ENCODE data around the gene LRRC37A2. TPM values are rescaled to one million over a fixed set of nuclear protein-coding genes. Genes with fewer than 3 reads are reported as not detected.
"Not testable (repeated sequence)": the region's sequence is repeated elsewhere in the genome, so short reads cannot be mapped to it uniquely, and the experiment has no call there.

Gene LRRC37A2
- total RNA-seq, 1 experiment from 2014 or later = 9.3 TPM

GRCh38 chr17:46566980-46567379 is 54.7 kb downstream of the LRRC37A2 start:
- H2AFZ ChIP-seq (ENCODE audit: low read length); H4K5ac ChIP-seq (ENCODE audit: insufficient read length, low read depth, low read length); H2BK5ac ChIP-seq (ENCODE audit: insufficient read length, low read length); H3K18ac ChIP-seq (ENCODE audit: insufficient read length, low read depth, low read length); H3K9ac ChIP-seq (ENCODE audit: extremely low read depth, insufficient read length, low read length); H3K79me1 ChIP-seq (ENCODE audit: insufficient read depth, low read depth, low read length, poor library complexity, severe bottlenecking); H3K56ac ChIP-seq (ENCODE audit: insufficient read length, low read depth, low read length); H3K4me1 Mint-ChIP-seq; H4K20me1 ChIP-seq (ENCODE audit: control insufficient read depth, insufficient read depth, insufficient read length); H3K4me1 ChIP-seq (ENCODE audit: insufficient read depth, low read length); H3K4me2 ChIP-seq (ENCODE audit: insufficient read depth, insufficient read length, low read length); H2BK12ac ChIP-seq (ENCODE audit: insufficient read length, low read depth, low read length); H3K23ac ChIP-seq (ENCODE audit: insufficient read length, low read depth, low read length); H3K27me3 ChIP-seq (ENCODE audit: insufficient read depth, low read length); H4K8ac ChIP-seq (replicated peaks; ENCODE audit: insufficient read length, low read depth, low read length); H3K4ac ChIP-seq (ENCODE audit: low read depth, low read length); H3K4me3 Mint-ChIP-seq; H3T11ph ChIP-seq (ENCODE audit: low read length); H3K14ac ChIP-seq (ENCODE audit: insufficient read depth, low read length); H2BK120ac ChIP-seq (ENCODE audit: low read depth, low read length, poor library complexity, severe bottlenecking); H3K27ac Mint-ChIP-seq; H4K91ac ChIP-seq (ENCODE audit: insufficient read length, low read depth, low read length); H3K79me2 ChIP-seq (ENCODE audit: insufficient read depth, low read length); DNase-seq; H3K27ac ChIP-seq (ENCODE audit: insufficient read length, low read depth, low read length); H2BK20ac ChIP-seq (ENCODE audit: low read depth, low read length, poor library complexity, severe bottlenecking); H2AK5ac ChIP-seq (ENCODE audit: insufficient read length, low read length); H3K36me3 Mint-ChIP-seq (ENCODE audit: insufficient read depth in 1 of 3, low read depth in 3 of 3); H3K9me3 ChIP-seq (ENCODE audit: control insufficient read depth, low read depth, low read length); H3K9me3 Mint-ChIP-seq; H3K27me3 Mint-ChIP-seq (ENCODE audit: low read depth); H2BK15ac ChIP-seq (ENCODE audit: low read depth, low read length); H3K23me2 ChIP-seq (ENCODE audit: insufficient read length, low read depth, low read length, poor library complexity, severe bottlenecking): not testable (repeated sequence)
- no CpG with 5 or more reads among the region's 1 CpG for WGBS (ENCODE audit: extremely low coverage, insufficient read length, low lambda C conversion rate)

GRCh38 chr17:46571796-46572195 is 59.5 kb downstream of the LRRC37A2 start:
- H3K18ac ChIP-seq (ENCODE audit: insufficient read length, low read depth, low read length); H3K9ac ChIP-seq (ENCODE audit: extremely low read depth, insufficient read length, low read length); H2BK12ac ChIP-seq (ENCODE audit: insufficient read length, low read depth, low read length); H3K4ac ChIP-seq (ENCODE audit: low read depth, low read length); H3K27me3 ChIP-seq (ENCODE audit: insufficient read depth, low read length); H3K27me3 Mint-ChIP-seq (ENCODE audit: low read depth); H2AK5ac ChIP-seq (ENCODE audit: insufficient read length, low read length); H3K27ac Mint-ChIP-seq; H3K23ac ChIP-seq (ENCODE audit: insufficient read length, low read depth, low read length); H3K23me2 ChIP-seq (ENCODE audit: insufficient read length, low read depth, low read length, poor library complexity, severe bottlenecking); H3K4me1 ChIP-seq (ENCODE audit: insufficient read depth, low read length); H3K27ac ChIP-seq (ENCODE audit: insufficient read length, low read depth, low read length); H4K20me1 ChIP-seq (ENCODE audit: control insufficient read depth, insufficient read depth, insufficient read length); H4K8ac ChIP-seq (replicated peaks; ENCODE audit: insufficient read length, low read depth, low read length); H4K5ac ChIP-seq (ENCODE audit: insufficient read length, low read depth, low read length); H2BK20ac ChIP-seq (ENCODE audit: low read depth, low read length, poor library complexity, severe bottlenecking); H2BK5ac ChIP-seq (ENCODE audit: insufficient read length, low read length); H2BK120ac ChIP-seq (ENCODE audit: low read depth, low read length, poor library complexity, severe bottlenecking); H4K91ac ChIP-seq (ENCODE audit: insufficient read length, low read depth, low read length); H3K9me3 Mint-ChIP-seq; DNase-seq; H3K4me1 Mint-ChIP-seq; H3K9me3 ChIP-seq (ENCODE audit: control insufficient read depth, low read depth, low read length); H3K79me2 ChIP-seq (ENCODE audit: insufficient read depth, low read length); H3K14ac ChIP-seq (ENCODE audit: insufficient read depth, low read length); H3T11ph ChIP-seq (ENCODE audit: low read length); H2BK15ac ChIP-seq (ENCODE audit: low read depth, low read length); H3K4me2 ChIP-seq (ENCODE audit: insufficient read depth, insufficient read length, low read length); H2AFZ ChIP-seq (ENCODE audit: low read length); H3K56ac ChIP-seq (ENCODE audit: insufficient read length, low read depth, low read length); H3K4me3 Mint-ChIP-seq; H3K79me1 ChIP-seq (ENCODE audit: insufficient read depth, low read depth, low read length, poor library complexity, severe bottlenecking); H3K36me3 Mint-ChIP-seq (ENCODE audit: insufficient read depth in 1 of 3, low read depth in 3 of 3): not testable (repeated sequence)
- WGBS (ENCODE audit: extremely low coverage, insufficient read length, low lambda C conversion rate) = no CpG with 5 or more reads among the region's 4 CpGs
